HG03060 (cell line): ENCODE measurements around the gene HECW1.

ENCODE experiments used
- ATAC-seq: cut with Tn5 transposase; IDR thresholded peaks from one replicate; pipeline ENCODE4 v1.9.1; 2021; ENCODE audit warnings: low read depth, moderate number of reproducible peaks; ENCODE audit not compliant: unreplicated experiment

HECW1 gene

GRCh38 chr7:43459019-43459337 lies 346.5 kb downstream of the HECW1 start:
- ATAC-seq: no peak

- no peak for ATAC-seq
Measured at GRCh38 chr7:43460733-43461348, 348.4 kb downstream of the HECW1 start.

GRCh38 chr7:43461349-43462024 lies 349.0 kb downstream of the HECW1 start:
- ATAC-seq: no peak

DNA sequence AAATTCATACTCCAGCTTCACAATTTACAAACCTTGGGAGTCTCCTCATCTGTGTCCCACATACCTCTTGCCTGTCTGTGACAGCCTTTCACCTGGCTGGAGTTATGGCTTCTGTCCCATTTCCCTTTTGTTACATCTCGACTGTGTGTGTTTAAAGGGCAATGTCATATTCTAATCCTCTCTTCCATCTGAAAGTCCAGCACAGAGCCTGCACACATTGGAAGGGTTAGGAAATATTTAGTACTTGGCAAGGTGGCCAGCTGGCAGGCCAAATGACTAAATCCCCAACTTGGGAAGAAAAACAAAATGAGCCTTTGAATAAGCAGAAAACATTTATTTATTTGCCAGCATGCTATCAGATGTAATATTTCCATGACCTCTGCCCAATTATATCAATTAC lies 350.4 kb downstream of the HECW1 start:
- no peak for ATAC-seq

GRCh38 chr7:43463401-43463980 lies 351.0 kb downstream of the HECW1 start:
- no peak for ATAC-seq

DNA sequence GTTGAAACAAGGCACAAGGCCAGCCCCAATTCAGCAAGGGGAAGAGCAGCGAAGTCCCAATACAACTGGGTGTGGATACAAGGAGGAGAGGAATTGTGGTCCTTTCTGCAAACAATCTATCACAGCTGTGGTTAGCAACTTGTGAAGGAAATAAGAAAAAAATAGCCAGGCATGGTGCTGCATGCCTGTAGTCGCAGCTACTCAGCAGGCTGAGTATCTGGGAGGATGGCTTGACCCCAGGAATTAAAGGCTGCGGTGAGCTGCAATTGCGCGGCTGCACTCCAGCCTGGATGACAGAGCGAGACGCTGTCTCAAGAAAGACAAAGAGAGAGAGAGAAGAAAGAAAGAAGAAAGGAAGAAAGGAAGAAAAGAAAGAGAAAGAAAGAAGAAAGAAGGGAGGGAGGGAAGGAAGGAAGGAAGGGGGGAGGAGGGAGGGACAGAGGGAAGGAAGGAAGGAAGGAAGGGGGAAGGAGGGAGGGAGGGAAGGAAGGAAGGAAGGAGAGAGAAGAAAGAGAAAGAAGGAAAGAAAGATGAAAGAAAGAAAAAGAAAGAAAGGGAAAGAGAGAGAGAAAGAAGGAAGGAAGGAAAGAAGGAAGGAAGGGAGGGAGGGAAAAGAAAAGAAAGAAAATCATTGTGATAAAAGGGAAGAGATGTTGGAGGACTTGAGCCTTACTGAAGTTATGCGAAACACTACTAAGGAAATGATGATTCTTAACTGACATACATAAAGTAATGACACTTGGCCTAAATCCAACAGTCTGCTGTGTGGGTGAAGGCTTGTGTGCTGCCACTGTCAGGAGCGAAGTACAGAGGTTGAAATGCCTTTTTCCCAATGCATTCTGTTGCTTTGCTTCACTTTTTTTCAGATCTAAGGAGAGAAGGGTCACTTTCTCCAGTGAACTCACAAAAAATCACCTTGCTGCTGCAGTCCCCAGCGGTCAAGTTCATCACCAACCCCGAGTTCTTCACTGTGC lies 353.4 kb downstream of the HECW1 start:
- no peak for ATAC-seq

GRCh38 chr7:43467406-43467805 lies 355.0 kb downstream of the HECW1 start:
- ATAC-seq: no peak

- ATAC-seq: no peak
Measured at GRCh38 chr7:43467846-43468245, 355.4 kb downstream of the HECW1 start.

DNA sequence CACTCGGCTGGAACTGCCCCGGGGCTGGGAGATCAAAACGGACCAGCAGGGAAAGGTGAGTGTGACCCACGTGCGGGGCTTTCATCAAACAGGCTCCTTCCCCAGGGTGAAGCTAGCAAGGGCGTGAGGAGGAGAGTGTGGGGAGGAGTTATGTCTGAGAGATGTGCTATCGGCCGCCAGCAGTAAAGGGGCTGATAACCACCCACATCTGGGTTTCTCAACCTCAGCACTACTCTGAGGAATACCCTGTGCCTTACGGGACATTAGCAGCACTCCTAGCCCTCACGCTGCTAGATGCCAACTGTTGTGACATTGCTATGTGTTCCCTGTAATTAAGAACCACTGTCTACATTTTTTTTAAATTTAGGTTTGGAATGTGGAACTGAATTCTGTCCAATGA lies 356.6 kb downstream of the HECW1 start:
- ATAC-seq: no peak

- ATAC-seq: no peak
Measured at GRCh38 chr7:43470110-43470509, 357.7 kb downstream of the HECW1 start.

DNA sequence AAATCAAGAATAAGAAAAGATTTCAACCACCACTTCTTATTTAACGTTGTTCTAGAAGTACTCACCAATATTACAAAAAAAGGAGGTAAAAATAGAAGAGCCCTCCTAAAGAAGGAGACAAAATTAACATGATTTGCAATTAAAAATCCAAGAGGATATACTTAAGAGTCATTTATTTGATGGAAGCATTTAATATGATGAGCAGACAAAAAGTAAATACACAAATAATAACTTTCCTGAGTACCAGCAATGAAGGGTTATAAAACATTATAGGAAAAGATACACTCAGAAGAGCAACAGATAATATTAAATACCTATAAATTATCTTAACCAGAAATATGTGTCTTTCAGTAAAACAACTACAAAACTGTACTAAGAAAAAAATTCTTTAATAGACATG lies 363.5 kb downstream of the HECW1 start:
- ATAC-seq: no peak

GRCh38 chr7:43476896-43477295 lies 364.4 kb downstream of the HECW1 start:
- no peak for ATAC-seq

GRCh38 chr7:43479042-43479441 lies 366.6 kb downstream of the HECW1 start:
- ATAC-seq: no peak

GRCh38 chr7:43479543-43479942 lies 367.1 kb downstream of the HECW1 start:
- no peak for ATAC-seq

GRCh38 chr7:43480581-43480980 lies 368.1 kb downstream of the HECW1 start:
- no peak for ATAC-seq

DNA sequence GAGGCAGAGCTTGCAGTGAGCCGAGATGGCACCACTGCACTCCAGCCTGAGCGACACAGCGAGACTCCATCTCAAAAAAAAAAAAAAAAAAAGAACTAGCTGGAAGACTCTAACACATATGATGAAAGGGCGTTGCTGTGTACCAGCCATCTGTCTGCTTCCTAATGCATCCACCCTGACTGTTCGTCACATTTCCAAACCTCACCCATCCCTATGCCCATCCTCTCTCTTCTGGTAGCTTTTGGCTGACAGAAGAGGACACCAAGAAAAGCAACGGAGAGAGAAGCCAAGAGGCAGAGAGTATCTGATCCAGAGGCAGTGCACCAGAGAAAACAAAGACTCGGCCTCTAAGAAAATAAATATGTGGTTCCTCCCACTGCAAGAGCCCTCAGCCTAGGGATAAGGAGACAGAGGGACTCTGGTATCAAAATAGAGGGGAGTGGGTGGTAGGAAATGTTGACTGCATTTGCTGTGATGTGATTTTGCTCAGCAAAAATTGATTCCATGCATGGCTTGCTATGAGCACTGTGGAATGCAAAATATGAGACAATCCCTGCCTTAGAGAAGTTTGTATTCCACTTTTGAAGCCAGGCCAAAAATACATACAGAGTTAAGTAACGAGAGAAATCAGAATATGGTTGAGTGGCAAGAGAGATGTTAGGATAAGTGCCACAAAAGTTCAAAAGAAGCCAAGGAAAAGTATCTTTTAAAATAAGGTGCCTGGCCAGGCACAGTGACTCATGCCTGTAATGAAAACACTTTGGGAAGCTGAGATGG lies 369.6 kb downstream of the HECW1 start:
- no peak for ATAC-seq

GRCh38 chr7:43482679-43483252 lies 370.3 kb downstream of the HECW1 start:
- no peak for ATAC-seq

GRCh38 chr7:43484678-43485395 lies 372.4 kb downstream of the HECW1 start:
- no peak for ATAC-seq

DNA sequence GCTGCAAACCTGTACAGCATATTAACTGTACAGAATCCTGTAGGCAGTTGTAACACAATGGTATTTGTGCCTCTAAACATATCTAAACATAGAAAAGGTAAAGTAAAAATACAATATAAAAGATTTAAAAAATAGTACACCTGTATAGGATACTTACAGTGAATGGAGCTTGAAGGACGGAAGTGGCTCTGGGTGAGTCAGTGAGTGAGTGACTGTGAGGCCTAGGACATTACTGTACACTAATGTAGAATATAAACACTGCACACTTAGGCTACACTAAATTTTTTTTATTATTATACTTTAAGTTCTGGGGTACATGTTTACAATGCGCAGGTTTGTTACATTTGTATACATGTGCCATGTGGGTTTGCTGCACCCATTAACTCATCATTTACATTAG lies 373.1 kb downstream of the HECW1 start:
- ATAC-seq: no peak
